Calu3 (cell line): Measurements from ENCODE around the gene DNER. TPM values are rescaled to one million over a fixed set of nuclear protein-coding genes. Genes with fewer than 3 reads are reported as not detected.

Experiments
- BruUV-seq: library from RNA; stranded (reverse); fragments of 400-500 nt; replicated peaks from 2 replicates; lab custom pipeline; 2021; lab: Mats Ljungman, UMichigan
- CTCF ChIA-PET: fragments of 300-600 bp; sonication (Branson Sonifier 250); formaldehyde crosslinking; loops from one replicate; lab custom pipeline; 2022; ENCODE audit warnings: antibody characterized with exemption; lab: Charles Lee
- DNase-seq: peaks from one replicate; pipeline ENCODE4 v3.0.0; 2022
- H3K27ac Mint-ChIP-seq: one replicate; pipeline ENCODE4 v1.8.0; 2022; ENCODE audit warnings: mixed read lengths; ENCODE audit not compliant: unreplicated experiment
- H3K27me3 Mint-ChIP-seq: one replicate; pipeline ENCODE4 v1.8.0; 2022; ENCODE audit warnings: mixed read lengths; ENCODE audit not compliant: unreplicated experiment
- H3K36me3 Mint-ChIP-seq: one replicate; pipeline ENCODE4 v1.8.0; 2022; ENCODE audit warnings: mild to moderate bottlenecking, moderate library complexity, mixed read lengths; ENCODE audit not compliant: insufficient read depth, unreplicated experiment
- H3K4me1 Mint-ChIP-seq: one replicate; pipeline ENCODE4 v1.8.0; 2022; ENCODE audit warnings: mild to moderate bottlenecking, low read depth, mixed read lengths; ENCODE audit not compliant: unreplicated experiment
- H3K4me3 Mint-ChIP-seq: one replicate; pipeline ENCODE4 v1.8.0; 2022; ENCODE audit warnings: mild to moderate bottlenecking, low read depth, moderate library complexity, mixed read lengths; ENCODE audit not compliant: unreplicated experiment
- H3K9me3 Mint-ChIP-seq: one replicate; pipeline ENCODE4 v1.8.0; 2022; ENCODE audit warnings: low read depth, mixed read lengths; ENCODE audit not compliant: unreplicated experiment
- CTCF ChIP-seq: fragments of 200-600 bp; IDR thresholded peaks from one replicate; pipeline ENCODE4 v1.8.0; 2022; ENCODE audit warnings: antibody characterized with exemption; ENCODE audit not compliant: unreplicated experiment
- intact Hi-C: fragments of 100-400 bp; cut with micrococcal nuclease; formaldehyde crosslinking; loops from one replicate; pipeline ENCODE4 v1.10.0; 2022; ENCODE audit not compliant: unreplicated experiment
- total RNA-seq: library from RNA; stranded (reverse); gene quantifications from 2 replicates; pipeline ENCODE4 v1.2.3, GENCODE V29; 2022

DNER gene
- total RNA-seq, 1 experiment from 2014 or later = 1.1 TPM

- intact Hi-C loops = loop anchor here (5.0 kb wide), 1 partner anchor 369 kb away; no protein-coding TSS in a partner anchor
- BruUV-seq = no TSS peak
- H3K36me3 Mint-ChIP-seq = no peaks in the 10 kb centered on the region
- peaks cover 48% of the 10 kb centered on the region for H3K4me1 Mint-ChIP-seq
- no peak overlapping the region for H3K27ac Mint-ChIP-seq
- no peak for TF ChIP-seq CTCF
- CTCF ChIA-PET = no interaction called here
- H3K4me3 Mint-ChIP-seq = no peak overlapping the region
- no peak for DNase-seq
- H3K27me3 Mint-ChIP-seq = no peaks in the 10 kb centered on the region
- peaks cover 6% of the 10 kb centered on the region for H3K9me3 Mint-ChIP-seq
Measured at GRCh38 chr2:229348128-229348527, 366.2 kb downstream of the DNER start.

- Mint-ChIP-seq H3K27ac (no peak overlapping the region), H3K4me1 (peaks cover 37% of the 10 kb centered on the region), H3K27me3 (no peaks in the 10 kb centered on the region), H3K9me3 (peaks cover 6% of the 10 kb centered on the region), H3K36me3 (no peaks in the 10 kb centered on the region), H3K4me3 (no peak overlapping the region)
- DNase-seq = no peak
- no peak for TF ChIP-seq CTCF
- intact Hi-C loops = loop anchor here (5.0 kb wide), 1 partner anchor 370 kb away; no protein-coding TSS in a partner anchor
- CTCF ChIA-PET = no interaction called here
- BruUV-seq = no TSS peak
Measured at GRCh38 chr2:229346816-229347540, 367.4 kb downstream of the DNER start.

- Mint-ChIP-seq H3K4me1 (peaks cover 22% of the 10 kb centered on the region), H3K4me3 (no peak overlapping the region), H3K27me3 (no peaks in the 10 kb centered on the region), H3K36me3 (no peaks in the 10 kb centered on the region), H3K9me3 (peaks cover 4% of the 10 kb centered on the region), H3K27ac (no peak overlapping the region)
- no peak for DNase-seq
- CTCF ChIA-PET = no interaction called here
- TF ChIP-seq CTCF = no peak
- BruUV-seq = no TSS peak
- intact Hi-C loops = loop anchor here (2.0 to 5.0 kb wide), 2 partner anchors 106 to 372 kb away; no protein-coding TSS in a partner anchor
Measured at GRCh38 chr2:229344955-229345354, 369.4 kb downstream of the DNER start.

- H3K36me3 Mint-ChIP-seq = no peaks in the 10 kb centered on the region
- no TSS peak for BruUV-seq
- peaks cover 2% of the 10 kb centered on the region for H3K9me3 Mint-ChIP-seq
- H3K27ac Mint-ChIP-seq = no peak overlapping the region
- intact Hi-C loops = loop anchor here (2.0 kb wide), 1 partner anchor 107 kb away; no protein-coding TSS in a partner anchor
- no peak overlapping the region for H3K4me3 Mint-ChIP-seq
- H3K27me3 Mint-ChIP-seq = no peaks in the 10 kb centered on the region
- CTCF ChIA-PET = no interaction called here
- TF ChIP-seq CTCF = no peak
- no peak for DNase-seq
- peaks cover 24% of the 10 kb centered on the region for H3K4me1 Mint-ChIP-seq
Measured at GRCh38 chr2:229344151-229344551, 370.2 kb downstream of the DNER start.
